AG04450 (cell line): ENCODE measurements around the gene TMED1. TPM values are rescaled to one million over a fixed set of nuclear protein-coding genes. Genes with fewer than 3 reads are reported as not detected.
"Not testable (repeated sequence)": the region's sequence is repeated elsewhere in the genome, so short reads cannot be mapped to it uniquely, and the experiment has no call there.

ENCODE experiments used
- CTCF ChIA-PET: fragments of 300-600, 350-600 bp; formaldehyde crosslinking; extraction: SDS; loops from one replicate; lab custom pipeline; 2022; ENCODE audit warnings: antibody characterized with exemption, inconsistent platforms; lab: Charles Lee
- POLR2A ChIA-PET: fragments of 350-600 bp; formaldehyde crosslinking; extraction: SDS; loops from one replicate; lab custom pipeline; 2021; ENCODE audit warnings: antibody characterized with exemption, inconsistent platforms; lab: Yijun Ruan, JAX
- DNase-seq: peaks from one replicate; pipeline ENCODE4 v3.0.0-alpha.2; 2011; ENCODE audit warnings: low read depth, low spot score
- H3K27ac ChIP-seq: one replicate; pipeline ENCODE4 v1.5.1; 2012; ENCODE audit warnings: low read depth, low read length, control low read depth
- H3K27me3 ChIP-seq: one replicate; pipeline ENCODE4 v1.6.0; 2012; ENCODE audit warnings: low read length; ENCODE audit not compliant: control insufficient read depth, insufficient read depth
- H3K4me3 ChIP-seq: 2 replicates; pipeline ENCODE4 v1.5.1; 2011; ENCODE audit warnings: mild to moderate bottlenecking, low read depth, low read length, control low read depth
- H3K9me3 ChIP-seq: 2 replicates; pipeline ENCODE4 v1.5.1; 2012; ENCODE audit warnings: low read length; ENCODE audit not compliant: control insufficient read depth, insufficient read depth
- CTCF ChIP-seq: IDR thresholded peaks from 2 replicates; pipeline ENCODE4 v1.5.1; 2011; ENCODE audit warnings: low read depth, low read length, control low read depth, inconsistent platforms
- polyA plus RNA-seq: library from polyadenylated mRNA; depleted of rRNA; stranded (reverse); fragments of >200 nt; gene quantifications from 2 replicates; pipeline ENCODE4 v1.2.3, GENCODE V29; 2011

TMED1 gene
- polyA plus RNA-seq, 1 experiment, result 42.4 TPM

GRCh38 chr19:10862561-10863106 lies 26.6 kb upstream of the TMED1 start:
- no peaks in the 10 kb centered on the region for H3K27me3 ChIP-seq
- H3K27ac ChIP-seq, result no peak overlapping the region
- H3K9me3 ChIP-seq, result no peaks in the 10 kb centered on the region
- H3K4me3 ChIP-seq, result no peak overlapping the region
- CTCF ChIA-PET, result interaction anchor here (0.7 to 5.6 kb wide), 4 partner anchors 10 to 144 kb away, joined by 4 to 116 read pairs (median 60); partner anchors contain the start of genes C19orf38 and DNM2
- POLR2A ChIA-PET, result no interaction called here
- no peak for DNase-seq
- no peak for TF ChIP-seq CTCF

GRCh38 chr19:10861103-10861651 lies 25.2 kb upstream of the TMED1 start:
- Histone ChIP-seq H3K9me3 (no peaks in the 10 kb centered on the region; the same call in 1 of the 2 replicates), H3K27me3 (no peaks in the 10 kb centered on the region), H3K27ac (peak overlapping the region; percentile 31), H3K4me3 (no peak overlapping the region)
- ChIA-PET POLR2A (no interaction called here), CTCF (interaction anchor here (0.6 to 5.3 kb wide), 5 partner anchors 24 to 142 kb away, joined by 3 to 114 read pairs (median 4); partner anchors contain the start of gene DNM2)
- peak; percentile 56 for TF ChIP-seq CTCF
- no peak for DNase-seq

GRCh38 chr19:10858204-10858828 lies 22.3 kb upstream of the TMED1 start:
- POLR2A ChIA-PET, result interaction anchor here (0.7 to 0.9 kb wide), 2 partner anchors 13 to 43 kb away, joined by 3 read pairs; partner anchors contain the start of gene CARM1
- no peak overlapping the region for H3K4me3 ChIP-seq
- peak; percentile 86 for TF ChIP-seq CTCF
- no peaks in the 10 kb centered on the region; the same call in 1 of the 2 replicates for H3K9me3 ChIP-seq
- CTCF ChIA-PET, result interaction anchor here (0.5 to 10.5 kb wide), 22 partner anchors 6 to 648 kb away, joined by 3 to 116 read pairs (median 4); partner anchors contain the start of genes C19orf38, CARM1, DNM2 and TMED1
- H3K27ac ChIP-seq, result no peak overlapping the region
- no peak for DNase-seq
- H3K27me3 ChIP-seq, result no peaks in the 10 kb centered on the region

- POLR2A ChIA-PET, H3K27me3 ChIP-seq, H3K4me3 ChIP-seq, H3K27ac ChIP-seq, DNase-seq, H3K9me3 ChIP-seq: not testable (repeated sequence)
- CTCF ChIA-PET, result interaction anchor here (0.9 to 10.5 kb wide), 5 partner anchors 8 to 140 kb away, joined by 3 to 116 read pairs (median 9); partner anchors contain the start of genes C19orf38, DNM2 and TMED1
Measured at GRCh38 chr19:10856899-10857298, 20.9 kb upstream of the TMED1 start.

GRCh38 chr19:10855879-10856522 lies 20.0 kb upstream of the TMED1 start:
- DNase-seq, result no peak
- ChIA-PET CTCF (interaction anchor here (1.3 to 10.5 kb wide), 2 partner anchors 9 to 139 kb away, joined by 4 to 116 read pairs; partner anchors contain the start of gene DNM2), POLR2A (no interaction called here)

More at GRCh38 chr19:10855879-10856522, 20.0 kb upstream of the TMED1 start:
- Histone ChIP-seq H3K9me3 (no peaks in the 10 kb centered on the region; the same call in 1 of the 2 replicates), H3K27me3 (no peaks in the 10 kb centered on the region), H3K27ac (no peak overlapping the region), H3K4me3 (no peak overlapping the region)
- TF ChIP-seq CTCF, result peak; percentile 53
